Measurements from ENCODE around the gene ABCC4.

The ABCC4 gene

GRCh38 chr13:94988654-94989053 lies 312.6 kb downstream of the ABCC4 start:
- Histone ChIP-seq H3K27ac (ENCODE audit: low read depth, low read length) (no peak overlapping the region), H3K4me2 (ENCODE audit: low read length) (no peak overlapping the region), H3K27me3 (ENCODE audit: control insufficient read depth, low read length) (no peaks in the 10 kb centered on the region), H3K36me3 (ENCODE audit: control insufficient read depth, low read length) (no peaks in the 10 kb centered on the region), H3K9me3 (ENCODE audit: control insufficient read depth, insufficient read depth, low read length) (no peaks in the 10 kb centered on the region), H4K20me1 (ENCODE audit: control insufficient read depth, insufficient read depth, low read depth, low read length) (no peaks in the 10 kb centered on the region), H3K4me3 (ENCODE audit: low read length) (no peak overlapping the region), H3K4me1 (ENCODE audit: control insufficient read depth, low read length) (no peaks in the 10 kb centered on the region), H3F3A (ENCODE audit: control insufficient read depth, insufficient read depth) (no peaks in the 10 kb centered on the region), H3K79me2 (ENCODE audit: control insufficient read depth, low read length) (no peaks in the 10 kb centered on the region), H3K9me2 (replicated peaks; ENCODE audit: control insufficient read depth, low read length) (no peaks in the 10 kb centered on the region; the same call in 1 of the 2 replicates)
- TF ChIP-seq CTCF (IDR thresholded peaks at IDR 0.05; ENCODE audit: low read depth, low read length, poor library complexity, severe bottlenecking) = no peak
- TF ChIP-seq EZH2phosphoT487 (IDR thresholded peaks at IDR 0.05; ENCODE audit: borderline replicate concordance, low read length) = no peak

GRCh38 chr13:94987869-94988268 lies 313.4 kb downstream of the ABCC4 start:
- H3K9me2 ChIP-seq (replicated peaks; ENCODE audit: control insufficient read depth, low read length) = no peaks in the 10 kb centered on the region
- H3K4me1 ChIP-seq (ENCODE audit: control insufficient read depth, low read length) = no peaks in the 10 kb centered on the region
- H3K4me2 ChIP-seq (ENCODE audit: low read length) = no peak overlapping the region
- no peaks in the 10 kb centered on the region for H4K20me1 ChIP-seq (ENCODE audit: control insufficient read depth, insufficient read depth, low read depth, low read length)
- H3K4me3 ChIP-seq (ENCODE audit: low read length) = no peak overlapping the region
- no peaks in the 10 kb centered on the region for H3K36me3 ChIP-seq (ENCODE audit: control insufficient read depth, low read length)
- H3F3A ChIP-seq (ENCODE audit: control insufficient read depth, insufficient read depth) = no peaks in the 10 kb centered on the region
- H3K27ac ChIP-seq (ENCODE audit: low read depth, low read length) = no peak overlapping the region
- H3K9me3 ChIP-seq (ENCODE audit: control insufficient read depth, insufficient read depth, low read length) = no peaks in the 10 kb centered on the region
- TF ChIP-seq EZH2phosphoT487 (IDR thresholded peaks at IDR 0.05; ENCODE audit: borderline replicate concordance, low read length) (no peak), CTCF (IDR thresholded peaks at IDR 0.05; ENCODE audit: low read depth, low read length, poor library complexity, severe bottlenecking) (no peak)
- no peaks in the 10 kb centered on the region for H3K27me3 ChIP-seq (ENCODE audit: control insufficient read depth, low read length)
- no peaks in the 10 kb centered on the region for H3K79me2 ChIP-seq (ENCODE audit: control insufficient read depth, low read length)

- no peak overlapping the region for H3K27ac ChIP-seq (ENCODE audit: low read depth, low read length)
- no peak overlapping the region for H3K4me3 ChIP-seq (ENCODE audit: low read length)
- no peaks in the 10 kb centered on the region for H3K4me1 ChIP-seq (ENCODE audit: control insufficient read depth, low read length)
- no peaks in the 10 kb centered on the region for H3K79me2 ChIP-seq (ENCODE audit: control insufficient read depth, low read length)
- no peaks in the 10 kb centered on the region for H3K9me3 ChIP-seq (ENCODE audit: control insufficient read depth, insufficient read depth, low read length)
- no peaks in the 10 kb centered on the region for H3K27me3 ChIP-seq (ENCODE audit: control insufficient read depth, low read length)
- TF ChIP-seq EZH2phosphoT487 (IDR thresholded peaks at IDR 0.05; ENCODE audit: borderline replicate concordance, low read length) (no peak), CTCF (IDR thresholded peaks at IDR 0.05; ENCODE audit: low read depth, low read length, poor library complexity, severe bottlenecking) (no peak)
- H3K9me2 ChIP-seq (replicated peaks; ENCODE audit: control insufficient read depth, low read length) = no peaks in the 10 kb centered on the region
- no peaks in the 10 kb centered on the region for H3K36me3 ChIP-seq (ENCODE audit: control insufficient read depth, low read length)
- no peaks in the 10 kb centered on the region for H4K20me1 ChIP-seq (ENCODE audit: control insufficient read depth, insufficient read depth, low read depth, low read length)
- H3K4me2 ChIP-seq (ENCODE audit: low read length) = no peak overlapping the region
- H3F3A ChIP-seq (ENCODE audit: control insufficient read depth, insufficient read depth) = no peaks in the 10 kb centered on the region
Observed at GRCh38 chr13:94987081-94987480, 314.2 kb downstream of the ABCC4 start.

GRCh38 chr13:94984958-94985357 lies 316.3 kb downstream of the ABCC4 start:
- Histone ChIP-seq H3K9me3 (ENCODE audit: control insufficient read depth, insufficient read depth, low read length) (no peaks in the 10 kb centered on the region), H3K27ac (ENCODE audit: low read depth, low read length) (no peak overlapping the region), H4K20me1 (ENCODE audit: control insufficient read depth, insufficient read depth, low read depth, low read length) (no peaks in the 10 kb centered on the region), H3K4me2 (ENCODE audit: low read length) (no peak overlapping the region), H3K36me3 (ENCODE audit: control insufficient read depth, low read length) (no peaks in the 10 kb centered on the region), H3K4me3 (ENCODE audit: low read length) (no peak overlapping the region), H3F3A (ENCODE audit: control insufficient read depth, insufficient read depth) (no peaks in the 10 kb centered on the region), H3K4me1 (ENCODE audit: control insufficient read depth, low read length) (no peaks in the 10 kb centered on the region), H3K79me2 (ENCODE audit: control insufficient read depth, low read length) (no peaks in the 10 kb centered on the region), H3K27me3 (ENCODE audit: control insufficient read depth, low read length) (no peaks in the 10 kb centered on the region), H3K9me2 (replicated peaks; ENCODE audit: control insufficient read depth, low read length) (no peaks in the 10 kb centered on the region)
- TF ChIP-seq EZH2phosphoT487 (IDR thresholded peaks at IDR 0.05; ENCODE audit: borderline replicate concordance, low read length) = no peak
- no peak for TF ChIP-seq CTCF (IDR thresholded peaks at IDR 0.05; ENCODE audit: low read depth, low read length, poor library complexity, severe bottlenecking)
